GM18511 (cell line): Measurements from ENCODE around the gene RBFA.
"Not testable (repeated sequence)": the region's sequence is repeated elsewhere in the genome, so short reads cannot be mapped to it uniquely, and the experiment has no call there.

Source experiments
- ATAC-seq: cut with Tn5 transposase; IDR thresholded peaks from one replicate; pipeline ENCODE4 v1.9.1; 2021; ENCODE audit warnings: mild to moderate bottlenecking, moderate library complexity; ENCODE audit not compliant: unreplicated experiment

The RBFA gene

DNA sequence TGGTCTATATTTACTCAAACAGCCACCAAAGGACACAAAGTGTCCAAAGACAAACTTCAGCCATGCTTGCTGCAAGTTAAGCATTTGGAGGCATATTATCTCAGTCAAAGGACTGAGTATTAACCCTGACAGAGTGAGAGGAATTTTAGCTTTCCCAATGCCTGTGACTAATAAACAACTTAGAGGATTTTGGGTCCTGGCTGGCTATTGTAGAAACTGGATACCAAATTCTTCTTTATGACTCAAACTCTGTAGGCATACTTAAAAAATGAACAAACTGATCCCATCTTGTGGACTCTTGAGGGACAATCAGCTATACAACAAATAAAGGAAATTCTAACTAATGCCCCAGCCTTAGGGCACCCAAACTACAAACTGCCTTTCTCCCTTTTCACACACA lies 6.5 kb upstream of the RBFA start:
- not testable (repeated sequence) for ATAC-seq

- no peak for ATAC-seq
Observed at GRCh38 chr18:80029690-80030089, 4.5 kb upstream of the RBFA start.

- ATAC-seq: peak; percentile 58
Observed at GRCh38 chr18:80033181-80034067, 810 bp upstream of the RBFA start.

DNA sequence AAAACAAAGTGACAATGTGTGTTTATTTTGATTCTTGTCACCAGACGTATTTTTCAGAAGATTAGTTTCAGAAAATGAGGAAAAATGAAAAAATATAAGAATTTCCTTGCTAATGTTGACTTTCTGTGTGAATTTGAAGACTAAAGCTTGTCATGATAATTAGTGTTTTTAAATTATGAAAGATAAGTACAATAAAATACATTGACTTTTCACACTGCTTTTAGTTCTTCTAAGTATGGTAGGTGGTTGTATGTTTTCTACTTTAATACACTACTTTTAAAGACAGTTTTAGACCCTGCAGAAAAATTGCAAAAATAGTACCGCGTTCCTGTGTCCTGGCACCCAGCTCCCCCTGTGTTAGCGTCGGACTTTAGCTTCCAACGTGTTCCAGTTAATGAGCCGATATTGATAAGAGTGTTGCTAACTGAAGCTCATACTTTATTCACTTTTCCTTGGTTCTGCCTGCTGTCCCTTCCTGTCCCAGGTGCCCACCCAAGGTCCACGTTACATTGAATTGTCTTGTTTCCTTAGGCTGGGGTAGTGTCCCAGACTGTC lies 695 bp downstream of the RBFA start:
- no peak for ATAC-seq

- ATAC-seq: no peak
Observed at GRCh38 chr18:80035997-80036396, 1.8 kb downstream of the RBFA start.

- no peak for ATAC-seq
Observed at GRCh38 chr18:80037300-80037699, 3.1 kb downstream of the RBFA start.

- no peak for ATAC-seq
Observed at GRCh38 chr18:80037869-80038630, 3.8 kb downstream of the RBFA start.

DNA sequence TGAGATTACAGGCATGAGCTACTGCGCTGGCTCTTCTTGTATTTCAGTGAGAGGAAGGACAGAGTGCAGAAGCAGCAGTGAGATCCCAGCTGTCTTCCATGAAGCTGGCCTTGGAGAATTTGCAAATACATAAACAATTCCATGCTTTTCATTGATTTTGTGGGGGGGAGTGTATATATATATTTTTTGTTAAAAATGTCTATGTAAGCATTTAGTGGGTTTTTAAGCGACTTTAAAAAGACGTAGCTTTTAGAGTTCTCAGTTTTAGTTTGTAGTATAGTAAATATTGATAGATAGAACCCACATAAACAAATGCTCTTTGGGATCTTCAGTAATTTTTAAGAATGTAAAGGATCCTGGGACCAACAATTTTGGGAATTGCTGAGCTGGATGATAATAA lies 6.3 kb downstream of the RBFA start:
- no peak for ATAC-seq

- no peak for ATAC-seq
Observed at GRCh38 chr18:80041424-80041823, 7.2 kb downstream of the RBFA start.

GRCh38 chr18:80042785-80043184 lies 8.6 kb downstream of the RBFA start:
- no peak for ATAC-seq

- ATAC-seq: no peak
Observed at GRCh38 chr18:80044072-80044471, 9.8 kb downstream of the RBFA start.

DNA sequence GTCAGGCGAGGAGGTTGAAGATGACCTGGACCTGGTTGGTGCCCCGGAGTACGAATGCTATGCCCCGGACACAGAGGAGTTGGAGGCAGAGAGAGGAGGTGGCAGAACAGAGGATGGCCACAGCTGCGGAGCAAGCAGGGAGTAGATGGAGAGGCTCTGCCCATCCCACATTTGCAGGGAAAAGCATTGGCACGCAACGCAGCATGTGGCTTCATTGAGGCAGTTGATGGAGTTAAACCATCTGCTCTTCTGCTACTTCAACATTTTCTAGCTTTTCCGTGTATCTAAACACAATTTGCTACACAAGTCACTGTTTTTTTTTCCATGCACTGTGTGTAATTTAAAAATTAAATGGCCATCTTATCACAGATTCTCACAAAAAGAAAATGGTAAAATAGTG lies 11.8 kb downstream of the RBFA start:
- no peak for ATAC-seq

- ATAC-seq: no peak
Observed at GRCh38 chr18:80046431-80046830, 12.2 kb downstream of the RBFA start.

DNA sequence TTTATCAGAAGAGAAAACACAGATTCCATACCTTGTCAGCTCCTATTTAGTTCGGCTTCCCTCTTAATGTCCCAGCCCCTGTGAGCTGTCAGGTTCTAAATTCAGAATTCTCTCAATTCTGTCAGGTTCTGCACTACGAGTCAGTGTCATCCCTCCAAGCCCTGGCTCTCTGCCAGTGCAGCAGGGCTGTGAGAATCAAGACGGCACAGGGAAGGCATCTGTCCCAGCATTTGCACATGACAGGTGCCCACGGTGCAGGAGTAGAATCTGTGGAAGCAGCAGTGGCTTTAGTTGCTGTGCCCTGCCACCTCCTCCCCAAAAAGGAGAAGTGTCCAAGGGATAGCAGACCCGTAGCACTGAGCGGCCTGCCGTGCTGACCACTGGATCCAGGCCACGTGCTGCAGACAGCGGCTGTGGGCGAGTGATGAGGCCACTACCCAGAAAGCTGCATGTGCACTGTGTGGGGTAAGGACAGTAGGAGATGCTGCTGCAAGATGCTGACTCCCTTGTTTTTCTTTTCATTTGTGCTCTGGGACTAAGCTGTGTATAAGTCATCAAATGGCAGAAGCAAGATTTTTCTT lies 12.8 kb downstream of the RBFA start:
- ATAC-seq: no peak

- ATAC-seq: no peak
Observed at GRCh38 chr18:80050797-80051196, 16.6 kb downstream of the RBFA start.

DNA sequence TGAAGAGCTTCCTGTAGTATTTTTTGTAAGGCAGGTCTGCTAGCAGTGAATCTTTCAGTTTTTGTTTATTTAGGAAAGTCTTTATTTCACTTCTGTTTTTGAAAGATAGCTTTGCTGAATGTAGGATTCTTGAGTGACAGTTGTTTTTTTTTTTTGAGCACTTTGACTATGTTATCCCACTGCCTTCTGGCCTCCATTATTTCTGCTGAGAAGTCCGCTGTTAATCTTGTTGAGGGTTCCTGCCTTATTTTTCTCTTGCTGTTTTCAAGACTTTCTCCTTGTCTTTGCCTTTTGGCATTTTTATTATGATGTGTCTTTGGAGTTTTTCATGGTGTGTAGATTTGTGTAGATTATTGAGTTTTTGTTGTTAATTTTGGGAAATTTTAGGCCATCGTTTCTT lies 21.9 kb downstream of the RBFA start:
- ATAC-seq: no peak

DNA sequence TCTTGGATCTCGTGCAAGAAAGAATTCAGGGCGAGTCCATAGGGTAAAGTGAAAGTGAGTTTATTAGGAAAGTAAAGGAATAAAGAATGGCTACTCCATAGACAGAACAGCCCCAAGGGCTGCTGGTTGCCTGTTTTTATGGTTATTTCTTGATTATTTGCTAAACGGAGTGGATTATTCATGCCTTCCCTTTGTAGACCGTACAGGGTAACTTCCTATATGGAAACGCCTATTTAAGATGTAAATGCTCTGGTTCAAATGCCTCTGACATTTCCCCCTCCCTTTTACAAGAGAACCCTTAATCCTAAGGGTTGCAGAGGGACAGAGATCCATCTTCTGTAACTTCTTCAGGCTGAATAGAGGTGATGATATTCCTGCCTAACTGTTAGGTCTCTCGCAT lies 25.7 kb downstream of the RBFA start:
- ATAC-seq: no peak

DNA sequence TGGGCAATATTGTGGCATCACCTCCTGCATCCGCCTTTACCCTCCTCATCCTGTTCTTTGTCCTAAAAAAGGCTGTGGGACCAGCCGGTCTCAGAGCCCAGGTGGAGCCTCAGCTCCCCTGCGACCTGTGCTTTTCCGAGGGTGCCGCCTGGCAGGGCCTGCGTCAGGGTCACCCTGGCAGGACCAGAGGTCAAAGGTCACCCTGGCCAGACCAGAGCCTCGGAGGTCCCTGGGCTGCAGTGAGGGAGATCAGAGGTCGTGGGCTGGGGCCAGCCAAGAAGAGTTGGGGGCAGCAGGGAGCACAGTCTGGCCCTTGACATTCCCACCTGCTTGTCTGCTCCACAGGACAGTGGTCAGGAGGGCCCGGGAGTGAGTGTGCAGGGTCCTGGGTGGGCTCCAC lies 31.5 kb downstream of the RBFA start:
- ATAC-seq: no peak

- no peak for ATAC-seq
Observed at GRCh38 chr18:80067321-80067720, 33.1 kb downstream of the RBFA start.

GRCh38 chr18:80067897-80068296 lies 33.7 kb downstream of the RBFA start:
- ATAC-seq: no peak

DNA sequence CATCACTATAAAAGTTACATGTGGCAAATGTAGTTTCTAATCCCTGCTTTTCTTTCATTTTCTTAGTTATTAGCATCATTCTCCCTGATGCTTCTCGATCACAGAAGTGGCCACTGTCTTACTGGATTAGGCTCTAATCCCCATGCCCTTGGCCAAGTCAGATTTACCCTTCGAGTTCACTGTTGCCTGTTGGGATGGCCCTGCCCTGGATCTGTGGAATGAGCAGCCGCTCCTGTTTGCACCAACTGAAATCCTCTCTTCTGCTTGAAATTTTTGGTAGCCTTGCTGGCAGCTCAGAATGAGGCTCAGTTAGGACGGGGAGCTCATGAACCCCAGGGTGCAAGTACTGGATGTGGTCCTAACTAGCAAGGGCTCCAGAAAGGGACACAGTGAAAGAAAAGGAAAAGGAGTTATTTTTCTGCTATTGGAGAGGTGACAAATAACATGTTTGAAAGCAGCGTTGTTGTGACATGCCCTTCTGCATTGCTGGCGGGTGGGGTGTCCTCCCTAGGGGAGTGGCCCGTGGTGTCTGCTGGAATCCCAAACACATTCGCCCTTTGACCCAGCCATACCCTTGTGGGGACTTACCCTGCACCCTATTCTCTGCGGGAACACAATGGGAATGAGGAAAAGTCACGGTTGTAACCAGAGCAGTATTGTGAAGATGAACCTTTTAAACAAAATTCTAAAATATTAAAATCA lies 34.5 kb downstream of the RBFA start:
- no peak for ATAC-seq
